Neural cell (in vitro differentiated cells): ENCODE data around the gene CAMLG. TPM values are rescaled to one million over a fixed set of nuclear protein-coding genes. Genes with fewer than 3 reads are reported as not detected.
A peak's percentile ranks its signal among the peaks of the same experiment; 100 is the strongest.
"Not testable (repeated sequence)": the region's sequence is repeated elsewhere in the genome, so short reads cannot be mapped to it uniquely, and the experiment has no call there.

ENCODE experiments used
- H2AFZ ChIP-seq: fragments of 200-600, 300-800 bp; sonication (generic), shearing (Covaris generic); 2 replicates; pipeline ENCODE4 v1.6.0; 2014; ENCODE audit warnings: low read depth, mild to moderate bottlenecking, antibody characterized with exemption, low read length, moderate library complexity
- H3F3A ChIP-seq: fragments of 200-600 bp; shearing (Covaris generic); 2 replicates; pipeline ENCODE4 v1.6.1; 2016; ENCODE audit warnings: mild to moderate bottlenecking, moderate library complexity, mixed read lengths, antibody characterized with exemption, low read length; ENCODE audit not compliant: insufficient read depth, poor library complexity, severe bottlenecking
- H3K27ac ChIP-seq: fragments of 200-600, 300-800 bp; sonication (generic), shearing (Covaris generic); 2 replicates; pipeline ENCODE4 v1.5.1; 2014; ENCODE audit warnings: mild to moderate bottlenecking, low read length, moderate library complexity
- H3K27me3 ChIP-seq: fragments of 300-800, 200-600 bp; sonication (generic), shearing (Covaris generic); 2 replicates; pipeline ENCODE4 v1.6.0; 2014; ENCODE audit warnings: mild to moderate bottlenecking, low read depth, low read length, moderate library complexity; ENCODE audit not compliant: insufficient read depth
- H3K36me3 ChIP-seq: fragments of 300-800, 200-600 bp; sonication (generic), shearing (Covaris generic); 2 replicates; pipeline ENCODE4 v1.5.1; 2014; ENCODE audit warnings: mild to moderate bottlenecking, antibody characterized with exemption, low read length, moderate library complexity; ENCODE audit not compliant: insufficient read depth
- H3K4me2 ChIP-seq: fragments of 300-800, 200-600 bp; sonication (generic), shearing (Covaris generic); 2 replicates; pipeline ENCODE4 v1.6.0; 2014; ENCODE audit warnings: mild to moderate bottlenecking, low read length
- H3K4me3 ChIP-seq: fragments of 300-800, 200-600 bp; sonication (generic), shearing (Covaris generic); 2 replicates; pipeline ENCODE4 v1.5.1; 2014; ENCODE audit warnings: mild to moderate bottlenecking, low read length, moderate library complexity
- H3K79me2 ChIP-seq: fragments of 200-600 bp; shearing (Covaris generic); replicated peaks from 2 replicates; pipeline ENCODE4 v1.6.0; 2014; ENCODE audit warnings: mild to moderate bottlenecking, low read length, moderate library complexity; ENCODE audit not compliant: insufficient read depth
- H3K9ac ChIP-seq: fragments of 300-800, 200-600 bp; sonication (generic), shearing (Covaris generic); 2 replicates; pipeline ENCODE4 v1.6.1; 2016; ENCODE audit warnings: mild to moderate bottlenecking, low read length, mixed read lengths
- H3K9me2 ChIP-seq: fragments of 200-600 bp; shearing (Covaris generic); 2 replicates; pipeline ENCODE4 v1.6.1; 2016; ENCODE audit warnings: mild to moderate bottlenecking, low read length, mixed read lengths; ENCODE audit not compliant: insufficient read depth
- H3K9me3 ChIP-seq: fragments of 200-600, 300-800 bp; sonication (generic), shearing (Covaris generic); 2 replicates; pipeline ENCODE4 v1.6.1; 2016; ENCODE audit warnings: mild to moderate bottlenecking, mixed run types, low read length, moderate library complexity, mixed read lengths
- H4K20me1 ChIP-seq: fragments of 200-600 bp; shearing (Covaris generic); 2 replicates; pipeline ENCODE4 v1.6.1; 2016; ENCODE audit warnings: mild to moderate bottlenecking, mixed run types; ENCODE audit not compliant: insufficient read depth
- CTCF ChIP-seq: fragments of 450-650 bp; IDR thresholded peaks from 2 replicates; pipeline ENCODE4 v1.5.1; 2014; ENCODE audit warnings: antibody characterized with exemption, mild to moderate bottlenecking, moderate library complexity; ENCODE audit not compliant: poor library complexity, severe bottlenecking
- EP300 ChIP-seq: fragments of 450-650 bp; conservative IDR thresholded peaks from 2 replicates; pipeline ENCODE4 v1.6.1; 2014; ENCODE audit warnings: antibody characterized with exemption, mild to moderate bottlenecking, moderate library complexity; ENCODE audit not compliant: poor library complexity, severe bottlenecking
- EZH2 ChIP-seq: fragments of 200-600, 300-800 bp; shearing (Covaris generic), sonication (generic); IDR thresholded peaks from 2 replicates; pipeline ENCODE4 v1.6.1; 2014; ENCODE audit warnings: antibody characterized with exemption, low read length, borderline replicate concordance, mild to moderate bottlenecking; ENCODE audit not compliant: insufficient read depth, poor library complexity, severe bottlenecking
- MXI1 ChIP-seq: fragments of 450-650 bp; conservative IDR thresholded peaks from 2 replicates; pipeline ENCODE4 v1.6.1; 2014; ENCODE audit warnings: antibody characterized with exemption, mild to moderate bottlenecking; ENCODE audit not compliant: poor library complexity, severe bottlenecking
- POLR2AphosphoS5 ChIP-seq: IDR thresholded peaks from 2 replicates; pipeline ENCODE4 v1.6.1; 2012
- RAD21 ChIP-seq: fragments of 450-650 bp; conservative IDR thresholded peaks from 2 replicates; pipeline ENCODE4 v1.6.1; 2014; ENCODE audit warnings: antibody characterized with exemption, mild to moderate bottlenecking, moderate library complexity
- REST ChIP-seq: IDR thresholded peaks from 2 replicates; pipeline ENCODE4 v1.6.1; 2012; ENCODE audit warnings: borderline replicate concordance
- SMC3 ChIP-seq: fragments of 450-650 bp; conservative IDR thresholded peaks from 2 replicates; pipeline ENCODE4 v1.6.1; 2014; ENCODE audit warnings: antibody characterized with exemption, mild to moderate bottlenecking, moderate library complexity; ENCODE audit not compliant: poor library complexity
- TAF1 ChIP-seq: IDR thresholded peaks from 2 replicates; pipeline ENCODE4 v1.6.1; 2012; ENCODE audit warnings: low read depth
- polyA plus RNA-seq: library from polyadenylated mRNA; depleted of rRNA; stranded (reverse); fragments of >200 nt; gene quantifications from 2 replicates; pipeline ENCODE4 v1.2.3, GENCODE V29; 2014

Gene CAMLG
- polyA plus RNA-seq, 1 donor from 2014 or later: 104 TPM

- no peaks in the 10 kb centered on the region for H3K36me3 ChIP-seq
- peak overlapping the region; percentile 87 for H3K9ac ChIP-seq
- peak overlapping the region; percentile 97 for H3K4me3 ChIP-seq
- TF ChIP-seq REST: no peak
- TF ChIP-seq EZH2: no peak
- no peak for TF ChIP-seq POLR2AphosphoS5
- H3K79me2 ChIP-seq: peaks cover 39% of the 10 kb centered on the region
- no peaks in the 10 kb centered on the region for H4K20me1 ChIP-seq
- H3K27ac ChIP-seq: peak overlapping the region; percentile 46
- H3K4me2 ChIP-seq: peak overlapping the region; percentile 21
- no peaks in the 10 kb centered on the region for H3K9me2 ChIP-seq
- no peaks in the 10 kb centered on the region for H3K27me3 ChIP-seq
- no peaks in the 10 kb centered on the region for H3K9me3 ChIP-seq
- peak overlapping the region; percentile 77 for H2AFZ ChIP-seq
- H3F3A ChIP-seq: no peaks in the 10 kb centered on the region
Measured at GRCh38 chr5:134758176-134758503, 19.8 kb downstream of the CAMLG start.

DNA sequence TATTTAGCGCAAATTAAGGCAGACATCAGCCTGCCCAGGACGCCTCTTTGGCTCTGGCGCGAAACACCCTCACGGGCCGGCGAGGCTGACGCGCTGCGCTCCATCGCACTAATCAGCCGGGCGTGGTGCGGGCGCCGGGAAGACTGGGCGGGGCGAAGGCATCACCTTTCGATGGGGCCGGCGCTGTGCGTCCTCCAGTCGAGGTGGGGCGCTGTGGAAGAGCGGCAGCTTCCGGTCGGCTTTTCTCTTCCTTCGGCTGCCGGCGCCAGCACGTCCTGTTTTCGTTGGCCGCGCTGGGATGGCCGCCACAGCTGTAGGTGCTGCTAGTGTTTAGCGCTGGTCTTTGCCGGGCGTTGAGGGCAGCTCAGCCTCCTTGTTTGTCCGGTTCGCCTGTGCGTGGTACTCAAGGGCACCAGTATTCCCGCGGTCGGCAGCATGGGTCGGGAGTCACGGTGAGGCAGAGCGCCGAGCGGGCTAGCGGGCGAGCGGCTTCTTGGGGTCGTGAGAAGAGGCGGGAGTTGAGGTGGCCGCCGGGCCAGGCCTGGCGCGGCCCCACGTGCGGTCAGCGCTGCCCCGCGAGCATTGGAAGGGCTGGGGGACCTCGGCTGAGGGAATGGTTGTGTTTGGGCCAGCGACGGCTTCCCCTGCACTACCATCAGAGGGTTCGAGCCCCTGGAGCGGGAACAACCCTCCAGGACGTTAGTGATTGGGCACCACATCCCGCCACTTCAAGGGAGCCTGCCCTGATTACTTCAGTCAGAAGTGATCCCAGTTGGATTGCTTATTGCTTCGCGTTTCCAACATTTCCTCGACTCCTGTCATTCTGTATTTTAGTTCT is 20.4 kb downstream of the CAMLG start, which contains the start of gene DDX46:
DDX46 (plus strand) TSS at position 276 of the 838 bp plus-strand sequence; CDS start at position 436, 160 bp downstream.
- Histone ChIP-seq H4K20me1 (no peaks in the 10 kb centered on the region), H3K9ac (peak within 1 kb of the TSS; percentile 87), H3F3A (no peaks in the 10 kb centered on the region), H2AFZ (peak within 1 kb of the TSS; percentile 87), H3K27me3 (no peaks in the 10 kb centered on the region), H3K9me2 (no peaks in the 10 kb centered on the region), H3K27ac (peak within 1 kb of the TSS; percentile 76), H3K9me3 (no peaks in the 10 kb centered on the region), H3K4me3 (peak within 1 kb of the TSS; percentile 97), H3K79me2 (peaks cover 43% of the 10 kb centered on the region), H3K4me2 (peak within 1 kb of the TSS; percentile 83), H3K36me3 (no peaks in the 10 kb centered on the region)
- peak; percentile 97 for TF ChIP-seq POLR2AphosphoS5
- peak; percentile 90 for TF ChIP-seq MXI1
- peak; percentile 64 for TF ChIP-seq EP300
- TF ChIP-seq TAF1: peak; percentile 62
- TF ChIP-seq REST: peak; percentile 70
- TF ChIP-seq RAD21: peak; percentile 28
- TF ChIP-seq SMC3: no peak
- TF ChIP-seq CTCF: peak; percentile 98
- TF ChIP-seq EZH2: no peak

- H3K79me2 ChIP-seq, H3K4me2 ChIP-seq, H3K4me3 ChIP-seq, H3K36me3 ChIP-seq, H3K27ac ChIP-seq, H3F3A ChIP-seq, H2AFZ ChIP-seq, H3K9ac ChIP-seq, H3K9me2 ChIP-seq, H3K27me3 ChIP-seq, H4K20me1 ChIP-seq, H3K9me3 ChIP-seq: not testable (repeated sequence)
Measured at GRCh38 chr5:134767528-134768291, 29.4 kb downstream of the CAMLG start.
